ENCODE measurements around the gene RRAGD.

- TF ChIP-seq, protein P1, sequence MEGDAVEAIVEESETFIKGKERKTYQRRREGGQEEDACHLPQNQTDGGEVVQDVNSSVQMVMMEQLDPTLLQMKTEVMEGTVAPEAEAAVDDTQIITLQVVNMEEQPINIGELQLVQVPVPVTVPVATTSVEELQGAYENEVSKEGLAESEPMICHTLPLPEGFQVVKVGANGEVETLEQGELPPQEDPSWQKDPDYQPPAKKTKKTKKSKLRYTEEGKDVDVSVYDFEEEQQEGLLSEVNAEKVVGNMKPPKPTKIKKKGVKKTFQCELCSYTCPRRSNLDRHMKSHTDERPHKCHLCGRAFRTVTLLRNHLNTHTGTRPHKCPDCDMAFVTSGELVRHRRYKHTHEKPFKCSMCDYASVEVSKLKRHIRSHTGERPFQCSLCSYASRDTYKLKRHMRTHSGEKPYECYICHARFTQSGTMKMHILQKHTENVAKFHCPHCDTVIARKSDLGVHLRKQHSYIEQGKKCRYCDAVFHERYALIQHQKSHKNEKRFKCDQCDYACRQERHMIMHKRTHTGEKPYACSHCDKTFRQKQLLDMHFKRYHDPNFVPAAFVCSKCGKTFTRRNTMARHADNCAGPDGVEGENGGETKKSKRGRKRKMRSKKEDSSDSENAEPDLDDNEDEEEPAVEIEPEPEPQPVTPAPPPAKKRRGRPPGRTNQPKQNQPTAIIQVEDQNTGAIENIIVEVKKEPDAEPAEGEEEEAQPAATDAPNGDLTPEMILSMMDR (IDR thresholded peaks at IDR 0.05) = no peak
- TF ChIP-seq ZFX (IDR thresholded peaks at IDR 0.05; ENCODE audit: borderline replicate concordance) = no peak
Measured at GRCh38 chr6:89439014-89439413, 26.9 kb upstream of the RRAGD start.
